ENCODE measurements around the gene KCNMB4.
"Not testable (repeated sequence)": the region's sequence is repeated elsewhere in the genome, so short reads cannot be mapped to it uniquely, and the experiment has no call there.

The KCNMB4 gene

GRCh38 chr12:70372881-70373280, 6.8 kb downstream of the KCNMB4 start:
- DNase-seq, result no peak

GRCh38 chr12:70379846-70380245, 13.8 kb downstream of the KCNMB4 start:
- no peak for DNase-seq

GRCh38 chr12:70383484-70383883, 17.4 kb downstream of the KCNMB4 start:
- DNase-seq, result peak; percentile 40

- DNase-seq, result no peak
These were observed 17.8 kb downstream of the KCNMB4 start for GRCh38 chr12:70383886-70384285.

GRCh38 chr12:70386771-70387170, 20.7 kb downstream of the KCNMB4 start:
- DNase-seq, result no peak

GRCh38 chr12:70389678-70390077, 23.6 kb downstream of the KCNMB4 start:
- no peak for DNase-seq

GRCh38 chr12:70392631-70393030, 26.5 kb downstream of the KCNMB4 start:
- DNase-seq, result not testable (repeated sequence)

GRCh38 chr12:70393787-70394499, 27.9 kb downstream of the KCNMB4 start:
- peak; percentile 84 for DNase-seq

- DNase-seq, result no peak
These were observed 31.9 kb downstream of the KCNMB4 start for GRCh38 chr12:70398002-70398401.

GRCh38 chr12:70398862-70399261, 32.8 kb downstream of the KCNMB4 start:
- DNase-seq, result no peak

GRCh38 chr12:70399311-70399710, 33.2 kb downstream of the KCNMB4 start:
- DNase-seq, result no peak

- DNase-seq, result no peak
These were observed 34.0 kb downstream of the KCNMB4 start for GRCh38 chr12:70400124-70400523.

- no peak for DNase-seq
These were observed 36.5 kb downstream of the KCNMB4 start for GRCh38 chr12:70402597-70402996.

- DNase-seq, result no peak
These were observed 37.7 kb downstream of the KCNMB4 start for GRCh38 chr12:70403826-70404225.

GRCh38 chr12:70408004-70408790, 42.1 kb downstream of the KCNMB4 start:
- DNase-seq, result no peak

- DNase-seq, result no peak
These were observed 49.9 kb downstream of the KCNMB4 start for GRCh38 chr12:70415987-70416386.

- no peak for DNase-seq
These were observed 51.0 kb downstream of the KCNMB4 start for GRCh38 chr12:70417121-70417520.

- DNase-seq, result no peak
These were observed 52.0 kb downstream of the KCNMB4 start for GRCh38 chr12:70418101-70418500.

- DNase-seq, result no peak
These were observed 56.5 kb downstream of the KCNMB4 start for GRCh38 chr12:70422631-70423030.

- DNase-seq, result no peak
These were observed 60.5 kb downstream of the KCNMB4 start for GRCh38 chr12:70426620-70427019.

GRCh38 chr12:70427611-70428010, 61.5 kb downstream of the KCNMB4 start:
- peak; percentile 54 for DNase-seq

GRCh38 chr12:70430400-70430799, 64.3 kb downstream of the KCNMB4 start:
- no peak for DNase-seq

GRCh38 chr12:70436836-70437235, 70.7 kb downstream of the KCNMB4 start:
- no peak for DNase-seq

- peak; percentile 58 for DNase-seq
These were observed 77.1 kb downstream of the KCNMB4 start for GRCh38 chr12:70443062-70443673.
